ENCODE results near the gene FIGNL1.

DNA sequence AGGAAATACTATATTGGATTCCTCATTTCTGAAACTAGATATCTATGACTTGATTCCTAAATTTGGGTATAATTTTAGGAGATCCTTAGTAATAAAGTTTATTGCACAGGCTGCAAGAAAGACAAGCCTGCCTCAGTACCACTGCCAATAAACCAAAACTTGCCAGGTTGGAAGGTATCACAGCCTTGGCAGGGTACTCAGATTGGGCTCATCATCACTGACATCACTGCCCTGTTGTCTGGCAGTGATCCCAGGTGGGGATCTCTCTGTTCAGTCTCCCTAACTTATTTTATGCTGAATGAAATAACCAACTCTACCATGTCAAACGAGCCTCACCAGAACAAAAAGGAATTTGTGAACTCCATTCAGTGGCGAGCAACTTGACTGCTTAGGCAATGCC lies 18.8 kb downstream of the FIGNL1 start:
- TF ChIP-seq EZH2 (IDR thresholded peaks at IDR 0.05) (no peak), POLR2AphosphoS5 (IDR thresholded peaks at IDR 0.05; ENCODE audit: borderline replicate concordance, low read depth, low read length) (no peak)

All from SK-N-MC (cell line).